Kidney epithelial cell (primary cell): ENCODE data around the gene THBS3. TPM values are rescaled to one million over a fixed set of nuclear protein-coding genes. Genes with fewer than 3 reads are reported as not detected.

Experiments used
- DNase-seq: peaks from one replicate; pipeline ENCODE4 v3.0.0-alpha.2; 2010; ENCODE audit warnings: low read depth
- H3K27me3 ChIP-seq: 2 replicates; pipeline ENCODE4 v1.6.0; 2011; ENCODE audit warnings: low read length; ENCODE audit not compliant: control insufficient read depth, insufficient read depth
- H3K36me3 ChIP-seq: 2 replicates; pipeline ENCODE4 v1.5.1; 2011; ENCODE audit warnings: low read length; ENCODE audit not compliant: control insufficient read depth, insufficient read depth
- H3K4me3 ChIP-seq: 2 replicates; pipeline ENCODE4 v1.5.1; 2011; ENCODE audit warnings: low read depth, mild to moderate bottlenecking, control low read depth, low read length
- total RNA-seq: library from RNA; depleted of rRNA; stranded (reverse); fragments of >200 nt; gene quantifications from 2 replicates; pipeline ENCODE4 v1.2.3, GENCODE V29; 2015
- TF ChIP-seq, protein P1 (sequence below): IDR thresholded peaks from 2 replicates; pipeline ENCODE4 v1.5.1; 2011; ENCODE audit warnings: mild to moderate bottlenecking, moderate library complexity, low read length, control low read depth, inconsistent platforms; ENCODE audit not compliant: insufficient read depth, poor library complexity, severe bottlenecking

The THBS3 gene
- total RNA-seq, 1 donor from 2014 or later: 51.5 TPM

DNA sequence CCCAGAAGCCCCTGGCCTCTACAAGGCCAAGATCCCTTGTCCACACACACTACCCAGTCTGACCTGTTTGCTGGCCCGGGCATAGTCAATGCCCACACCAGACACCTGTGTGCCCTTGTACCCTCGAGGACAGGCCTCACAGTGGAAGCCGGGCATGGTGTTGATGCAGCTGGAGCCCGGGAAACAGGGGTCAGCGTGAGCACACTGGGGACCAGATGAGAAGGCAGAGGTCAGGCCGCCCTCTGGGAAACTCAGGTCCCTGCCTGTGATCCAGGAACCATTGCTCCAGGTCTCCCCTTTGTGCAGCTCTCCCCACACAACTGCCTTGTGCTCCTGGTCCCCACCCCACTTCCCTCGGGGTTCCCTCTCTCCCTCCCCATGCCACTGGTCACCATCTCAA is 5.5 kb downstream of the THBS3 start:
- no peak for DNase-seq
- H3K27me3 ChIP-seq: no peaks in the 10 kb centered on the region
- TF ChIP-seq, protein P1, sequence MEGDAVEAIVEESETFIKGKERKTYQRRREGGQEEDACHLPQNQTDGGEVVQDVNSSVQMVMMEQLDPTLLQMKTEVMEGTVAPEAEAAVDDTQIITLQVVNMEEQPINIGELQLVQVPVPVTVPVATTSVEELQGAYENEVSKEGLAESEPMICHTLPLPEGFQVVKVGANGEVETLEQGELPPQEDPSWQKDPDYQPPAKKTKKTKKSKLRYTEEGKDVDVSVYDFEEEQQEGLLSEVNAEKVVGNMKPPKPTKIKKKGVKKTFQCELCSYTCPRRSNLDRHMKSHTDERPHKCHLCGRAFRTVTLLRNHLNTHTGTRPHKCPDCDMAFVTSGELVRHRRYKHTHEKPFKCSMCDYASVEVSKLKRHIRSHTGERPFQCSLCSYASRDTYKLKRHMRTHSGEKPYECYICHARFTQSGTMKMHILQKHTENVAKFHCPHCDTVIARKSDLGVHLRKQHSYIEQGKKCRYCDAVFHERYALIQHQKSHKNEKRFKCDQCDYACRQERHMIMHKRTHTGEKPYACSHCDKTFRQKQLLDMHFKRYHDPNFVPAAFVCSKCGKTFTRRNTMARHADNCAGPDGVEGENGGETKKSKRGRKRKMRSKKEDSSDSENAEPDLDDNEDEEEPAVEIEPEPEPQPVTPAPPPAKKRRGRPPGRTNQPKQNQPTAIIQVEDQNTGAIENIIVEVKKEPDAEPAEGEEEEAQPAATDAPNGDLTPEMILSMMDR: no peak
- H3K4me3 ChIP-seq: no peak overlapping the region
- H3K36me3 ChIP-seq: peaks cover 3% of the 10 kb centered on the region

DNA sequence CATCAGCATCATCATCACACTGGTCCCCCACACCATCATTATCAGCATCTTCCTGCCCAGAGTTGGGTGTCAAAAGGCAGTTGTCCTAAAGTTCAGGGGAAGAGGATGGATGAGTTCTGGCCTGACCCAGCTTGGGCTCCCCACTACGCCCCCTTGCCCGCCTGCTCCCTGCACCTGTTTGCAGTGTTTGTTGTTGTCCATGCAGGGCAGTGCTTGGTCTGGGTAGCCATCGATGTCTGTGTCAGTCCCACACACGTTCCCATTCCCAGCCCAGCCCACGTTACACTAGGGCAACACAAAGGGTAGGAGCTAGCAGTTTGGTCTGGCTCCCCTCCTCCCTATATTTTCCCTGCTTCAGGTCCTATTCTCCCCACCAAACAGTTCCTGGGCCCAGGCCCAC is 6.8 kb downstream of the THBS3 start:
- no peak overlapping the region for H3K4me3 ChIP-seq
- H3K36me3 ChIP-seq: peaks cover 7% of the 10 kb centered on the region
- H3K27me3 ChIP-seq: no peaks in the 10 kb centered on the region
- TF ChIP-seq, protein P1: no peak
- DNase-seq: no peak

- no peak for DNase-seq
Observed at GRCh38 chr1:155199792-155200191, 7.9 kb downstream of the THBS3 start.

DNA sequence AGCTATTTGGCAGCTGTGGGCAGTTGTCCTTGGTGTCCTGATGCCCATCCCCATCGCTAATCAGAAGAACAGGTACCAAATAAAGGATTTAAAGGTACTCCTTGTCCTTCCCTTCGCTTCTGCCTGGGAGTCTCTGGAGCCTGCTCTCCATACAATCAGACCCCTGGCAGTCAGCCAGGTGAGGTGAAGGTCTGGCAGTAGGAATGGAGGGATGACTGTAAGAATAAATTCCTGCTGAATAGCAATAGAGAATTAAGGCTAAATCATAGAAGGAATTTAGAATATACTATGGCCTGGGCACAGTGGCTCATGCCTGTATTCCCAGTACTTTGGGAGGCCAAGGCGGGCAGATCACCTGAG is 9.2 kb downstream of the THBS3 start:
- no peak overlapping the region for H3K4me3 ChIP-seq
- DNase-seq: no peak
- no peaks in the 10 kb centered on the region for H3K27me3 ChIP-seq
- TF ChIP-seq, protein P1: no peak
- H3K36me3 ChIP-seq: peaks cover 7% of the 10 kb centered on the region

More at GRCh38 chr1:155199792-155200191, 7.9 kb downstream of the THBS3 start:
- Histone ChIP-seq H3K4me3 (no peak overlapping the region), H3K36me3 (peaks cover 7% of the 10 kb centered on the region), H3K27me3 (no peaks in the 10 kb centered on the region)
- TF ChIP-seq, protein P1: no peak

DNA sequence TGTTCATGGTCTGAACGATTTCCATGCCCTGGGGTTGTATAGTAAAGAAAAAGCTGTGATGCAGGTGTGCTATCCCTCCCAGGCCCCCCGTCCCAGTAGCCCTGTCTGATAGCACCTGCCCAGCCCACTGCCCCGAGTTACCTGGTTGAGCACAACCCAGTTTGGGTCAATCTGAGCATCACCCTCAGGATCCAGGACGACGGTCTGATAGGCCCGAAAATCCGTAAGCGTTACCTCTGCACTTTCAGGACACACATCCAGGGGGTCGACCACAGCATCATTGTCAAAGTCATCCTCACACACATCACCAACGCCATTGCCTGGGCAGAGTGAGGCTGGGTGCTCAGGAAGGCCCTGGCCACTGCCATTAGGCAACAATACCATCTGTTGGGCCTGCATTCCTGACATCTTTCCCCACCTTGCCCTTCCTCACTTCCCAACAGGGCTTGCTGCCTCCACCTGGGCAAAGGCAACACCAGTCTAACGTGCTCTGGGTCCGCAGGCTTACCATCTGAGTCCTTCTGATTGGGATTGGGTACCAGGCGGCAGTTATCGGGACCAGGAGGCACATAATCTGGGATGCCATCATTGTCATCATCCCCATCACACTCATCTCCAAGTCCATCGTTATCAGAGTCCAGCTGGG is 9.7 kb downstream of the THBS3 start:
- Histone ChIP-seq H3K27me3 (no peaks in the 10 kb centered on the region), H3K36me3 (peaks cover 7% of the 10 kb centered on the region), H3K4me3 (no peak overlapping the region)
- TF ChIP-seq, protein P1: no peak
- no peak for DNase-seq
